ENCODE measurements around the gene PRR20G.

PRR20G gene

DNA sequence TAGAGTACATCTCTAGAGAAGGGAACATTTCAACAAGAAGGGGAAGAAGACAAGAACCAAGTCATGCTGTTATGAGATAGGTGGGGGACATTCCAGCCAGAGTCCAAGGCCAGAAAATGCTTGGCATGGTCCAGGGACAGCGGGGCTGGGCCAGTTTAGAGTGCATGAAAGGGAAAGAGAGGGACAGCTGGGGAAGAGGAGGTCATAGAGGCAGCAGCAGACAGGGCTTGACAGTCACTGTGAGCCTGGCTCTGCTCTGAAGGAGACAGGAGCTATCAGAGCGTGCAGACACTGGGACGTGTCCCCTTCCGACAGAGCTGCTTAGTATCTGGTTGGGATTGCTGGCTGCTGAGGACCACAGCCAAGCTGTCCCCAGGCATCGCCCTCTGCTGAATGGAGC, 35.7 kb upstream of the PRR20G start:
- Histone ChIP-seq H3K4me1 (ENCODE audit: control insufficient read depth, insufficient read depth, low read length) (no peaks in the 10 kb centered on the region), H3K9me3 (ENCODE audit: control insufficient read depth, insufficient read depth, low read depth, low read length) (no peaks in the 10 kb centered on the region), H3K36me3 (ENCODE audit: control insufficient read depth in 2 of 2, insufficient read depth in 1 of 2, low read length in 2 of 2) (no peaks in the 10 kb centered on the region), H3K27ac (ENCODE audit: extremely low read depth, low read depth, low read length) (no peak overlapping the region), H3K4me3 (ENCODE audit: low read depth, low read length) (no peak overlapping the region)
- TF ChIP-seq ZBTB8A (tag by site-specific recombination; IDR thresholded peaks at IDR 0.05), result no peak
- TF ChIP-seq ZNF398 (tag by site-specific recombination; IDR thresholded peaks at IDR 0.05), result no peak
- TF ChIP-seq ZFHX2 (tag by site-specific recombination; conservative IDR thresholded peaks at IDR 0.05), result no peak
- TF ChIP-seq ZNF239 (tag by site-specific recombination; IDR thresholded peaks at IDR 0.05), result no peak
- no peak for TF ChIP-seq ZNF654 (tag by site-specific recombination; IDR thresholded peaks at IDR 0.05; ENCODE audit: low read depth)
- no peak for TF ChIP-seq ZNF433 (tag by site-specific recombination; IDR thresholded peaks at IDR 0.05; ENCODE audit: low read depth)
- TF ChIP-seq BCL6B (tag by site-specific recombination; IDR thresholded peaks at IDR 0.05), result no peak
- TF ChIP-seq, protein P1, sequence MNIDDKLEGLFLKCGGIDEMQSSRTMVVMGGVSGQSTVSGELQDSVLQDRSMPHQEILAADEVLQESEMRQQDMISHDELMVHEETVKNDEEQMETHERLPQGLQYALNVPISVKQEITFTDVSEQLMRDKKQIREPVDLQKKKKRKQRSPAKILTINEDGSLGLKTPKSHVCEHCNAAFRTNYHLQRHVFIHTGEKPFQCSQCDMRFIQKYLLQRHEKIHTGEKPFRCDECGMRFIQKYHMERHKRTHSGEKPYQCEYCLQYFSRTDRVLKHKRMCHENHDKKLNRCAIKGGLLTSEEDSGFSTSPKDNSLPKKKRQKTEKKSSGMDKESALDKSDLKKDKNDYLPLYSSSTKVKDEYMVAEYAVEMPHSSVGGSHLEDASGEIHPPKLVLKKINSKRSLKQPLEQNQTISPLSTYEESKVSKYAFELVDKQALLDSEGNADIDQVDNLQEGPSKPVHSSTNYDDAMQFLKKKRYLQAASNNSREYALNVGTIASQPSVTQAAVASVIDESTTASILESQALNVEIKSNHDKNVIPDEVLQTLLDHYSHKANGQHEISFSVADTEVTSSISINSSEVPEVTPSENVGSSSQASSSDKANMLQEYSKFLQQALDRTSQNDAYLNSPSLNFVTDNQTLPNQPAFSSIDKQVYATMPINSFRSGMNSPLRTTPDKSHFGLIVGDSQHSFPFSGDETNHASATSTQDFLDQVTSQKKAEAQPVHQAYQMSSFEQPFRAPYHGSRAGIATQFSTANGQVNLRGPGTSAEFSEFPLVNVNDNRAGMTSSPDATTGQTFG (tag by site-specific recombination; IDR thresholded peaks at IDR 0.05; ENCODE audit: borderline replicate concordance), result no peak
- TF ChIP-seq, protein P2, sequence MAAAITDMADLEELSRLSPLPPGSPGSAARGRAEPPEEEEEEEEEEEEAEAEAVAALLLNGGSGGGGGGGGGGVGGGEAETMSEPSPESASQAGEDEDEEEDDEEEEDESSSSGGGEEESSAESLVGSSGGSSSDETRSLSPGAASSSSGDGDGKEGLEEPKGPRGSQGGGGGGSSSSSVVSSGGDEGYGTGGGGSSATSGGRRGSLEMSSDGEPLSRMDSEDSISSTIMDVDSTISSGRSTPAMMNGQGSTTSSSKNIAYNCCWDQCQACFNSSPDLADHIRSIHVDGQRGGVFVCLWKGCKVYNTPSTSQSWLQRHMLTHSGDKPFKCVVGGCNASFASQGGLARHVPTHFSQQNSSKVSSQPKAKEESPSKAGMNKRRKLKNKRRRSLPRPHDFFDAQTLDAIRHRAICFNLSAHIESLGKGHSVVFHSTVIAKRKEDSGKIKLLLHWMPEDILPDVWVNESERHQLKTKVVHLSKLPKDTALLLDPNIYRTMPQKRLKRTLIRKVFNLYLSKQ (tag by site-specific recombination; IDR thresholded peaks at IDR 0.05; ENCODE audit: borderline replicate concordance), result no peak
- TF ChIP-seq ZNF366 (tag by site-specific recombination; conservative IDR thresholded peaks at IDR 0.05), result no peak
- TF ChIP-seq SP7 (tag by site-specific recombination; IDR thresholded peaks at IDR 0.05), result no peak
- TF ChIP-seq ZNF843 (tag by site-specific recombination; IDR thresholded peaks at IDR 0.05), result no peak
- no peak for TF ChIP-seq ZNF658 (tag by site-specific recombination; IDR thresholded peaks at IDR 0.05)
- TF ChIP-seq, protein P3, sequence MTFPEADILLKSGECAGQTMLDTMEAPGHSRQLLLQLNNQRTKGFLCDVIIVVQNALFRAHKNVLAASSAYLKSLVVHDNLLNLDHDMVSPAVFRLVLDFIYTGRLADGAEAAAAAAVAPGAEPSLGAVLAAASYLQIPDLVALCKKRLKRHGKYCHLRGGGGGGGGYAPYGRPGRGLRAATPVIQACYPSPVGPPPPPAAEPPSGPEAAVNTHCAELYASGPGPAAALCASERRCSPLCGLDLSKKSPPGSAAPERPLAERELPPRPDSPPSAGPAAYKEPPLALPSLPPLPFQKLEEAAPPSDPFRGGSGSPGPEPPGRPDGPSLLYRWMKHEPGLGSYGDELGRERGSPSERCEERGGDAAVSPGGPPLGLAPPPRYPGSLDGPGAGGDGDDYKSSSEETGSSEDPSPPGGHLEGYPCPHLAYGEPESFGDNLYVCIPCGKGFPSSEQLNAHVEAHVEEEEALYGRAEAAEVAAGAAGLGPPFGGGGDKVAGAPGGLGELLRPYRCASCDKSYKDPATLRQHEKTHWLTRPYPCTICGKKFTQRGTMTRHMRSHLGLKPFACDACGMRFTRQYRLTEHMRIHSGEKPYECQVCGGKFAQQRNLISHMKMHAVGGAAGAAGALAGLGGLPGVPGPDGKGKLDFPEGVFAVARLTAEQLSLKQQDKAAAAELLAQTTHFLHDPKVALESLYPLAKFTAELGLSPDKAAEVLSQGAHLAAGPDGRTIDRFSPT (tag by site-specific recombination; IDR thresholded peaks at IDR 0.05), result no peak
- no peak for TF ChIP-seq ZNF23 (tag by site-specific recombination; IDR thresholded peaks at IDR 0.05; ENCODE audit: borderline replicate concordance)
- CTCF ChIA-PET, result no interaction called here
- POLR2A ChIA-PET, result no interaction called here

DNA sequence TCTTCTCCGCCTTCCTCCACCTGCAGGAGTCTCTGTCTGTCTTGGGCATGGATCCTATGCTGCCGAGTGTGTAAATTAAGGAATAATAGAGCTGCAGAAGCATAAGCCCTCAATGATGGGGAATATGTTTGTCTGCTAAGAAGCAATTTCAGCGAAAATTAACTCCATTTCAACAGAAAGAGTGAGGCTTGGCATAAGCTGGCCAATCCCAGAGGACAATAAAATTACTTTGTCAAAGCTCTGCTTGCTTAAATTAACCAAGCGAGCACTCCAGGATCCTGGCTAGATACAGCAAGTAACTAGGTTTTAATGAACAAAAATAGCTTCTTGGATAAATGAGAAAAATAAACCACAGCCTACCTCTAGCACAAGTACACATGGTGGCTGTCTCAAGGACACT, 33.5 kb upstream of the PRR20G start:
- TF ChIP-seq GFI1B (tag by site-specific recombination; IDR thresholded peaks at IDR 0.05) (no peak), REPIN1 (tag by site-specific recombination; IDR thresholded peaks at IDR 0.05; ENCODE audit: low read depth) (no peak), ZNF596 (tag by site-specific recombination; IDR thresholded peaks at IDR 0.05) (no peak), YY2 (tag by site-specific recombination; IDR thresholded peaks at IDR 0.05) (no peak), ZNF10 (tag by site-specific recombination; IDR thresholded peaks at IDR 0.05) (no peak), ZNF311 (tag by site-specific recombination; IDR thresholded peaks at IDR 0.05; ENCODE audit: borderline replicate concordance) (no peak), ZEB2 (tag by site-specific recombination; IDR thresholded peaks at IDR 0.05) (no peak), ZNF280C (tag by site-specific recombination; IDR thresholded peaks at IDR 0.05) (no peak), ZNF114 (tag by site-specific recombination; IDR thresholded peaks at IDR 0.05) (no peak)
- ChIA-PET CTCF (no interaction called here), POLR2A (no interaction called here)

More for the DNA sequence above, 33.5 kb upstream of the PRR20G start:
- Histone ChIP-seq H3K9me3 (ENCODE audit: control insufficient read depth, insufficient read depth, low read depth, low read length) (no peaks in the 10 kb centered on the region), H3K4me1 (ENCODE audit: control insufficient read depth, insufficient read depth, low read length) (no peaks in the 10 kb centered on the region), H3K4me3 (ENCODE audit: low read depth, low read length) (no peak overlapping the region), H3K27ac (ENCODE audit: extremely low read depth, low read depth, low read length) (no peak overlapping the region), H3K36me3 (ENCODE audit: control insufficient read depth in 2 of 2, insufficient read depth in 1 of 2, low read length in 2 of 2) (no peaks in the 10 kb centered on the region)
